Thymus (tissue), 11 donors: ENCODE measurements around the gene IGF1R. TPM values are rescaled to one million over a fixed set of nuclear protein-coding genes. Genes with fewer than 3 reads are reported as not detected.

Experiments used
- DNase-seq, 9 donors: peaks; one replicate each; pipeline ENCODE4 v3.0.0-alpha.2; 2013; ENCODE audit warnings: low spot score in 9 of 9, low read depth in 6 of 9, missing footprints in 1 of 9
- H3K27ac ChIP-seq, 2 donors: one replicate each; pipeline ENCODE4 v1.5.1; 2013; ENCODE audit warnings: control low read depth in 1 of 2, low read depth in 1 of 2, low read length in 1 of 2, mild to moderate bottlenecking in 1 of 2, moderate library complexity in 1 of 2
- H3K27me3 ChIP-seq, 2 donors: one replicate each; pipeline ENCODE4 v1.5.1; 2013; ENCODE audit warnings: low read length in 1 of 2; ENCODE audit not compliant: control insufficient read depth in 2 of 2, insufficient read depth in 1 of 2
- H3K36me3 ChIP-seq, 2 donors: one replicate each; pipeline ENCODE4 v1.5.1; 2013; ENCODE audit warnings: low read length in 1 of 2, mild to moderate bottlenecking in 1 of 2, moderate library complexity in 1 of 2; ENCODE audit not compliant: control insufficient read depth in 2 of 2, insufficient read depth in 2 of 2
- H3K4me1 ChIP-seq, 2 donors: one replicate each; pipeline ENCODE4 v1.5.1; 2013; ENCODE audit warnings: low read length in 2 of 2; ENCODE audit not compliant: control insufficient read depth in 2 of 2, insufficient read depth in 2 of 2
- H3K4me3 ChIP-seq, 2 donors: one replicate each; pipeline ENCODE4 v1.5.1; 2013; ENCODE audit warnings: low read length in 2 of 2, control low read depth in 1 of 2, mild to moderate bottlenecking in 1 of 2
- H3K9me3 ChIP-seq, 2 donors: one replicate each; pipeline ENCODE4 v1.5.1; 2013; ENCODE audit warnings: low read length in 1 of 2, mild to moderate bottlenecking in 1 of 2; ENCODE audit not compliant: control insufficient read depth in 2 of 2, insufficient read depth in 1 of 2
- WGBS: extraction: QIAGEN DNeasy Blood & Tissue Kit; methylation state at CpG from one replicate; pipeline ENCODE4 v1.1.7; 2013; 5-methylcytosine and 5-hydroxymethylcytosine counted together
- polyA plus RNA-seq: library from polyadenylated mRNA; stranded (reverse); fragments of 200-250 nt; gene quantifications from one replicate; pipeline ENCODE4 v1.2.3, GENCODE V29; 2013
- total RNA-seq: library from RNA; stranded (reverse); fragments of 120-200 nt; gene quantifications from one replicate; pipeline ENCODE4 v1.2.4, GENCODE V29; 2013
- donor health status: healthy.

IGF1R gene
- total and polyA plus RNA-seq, 2 donors, result 10.0 to 11.0 TPM

DNA sequence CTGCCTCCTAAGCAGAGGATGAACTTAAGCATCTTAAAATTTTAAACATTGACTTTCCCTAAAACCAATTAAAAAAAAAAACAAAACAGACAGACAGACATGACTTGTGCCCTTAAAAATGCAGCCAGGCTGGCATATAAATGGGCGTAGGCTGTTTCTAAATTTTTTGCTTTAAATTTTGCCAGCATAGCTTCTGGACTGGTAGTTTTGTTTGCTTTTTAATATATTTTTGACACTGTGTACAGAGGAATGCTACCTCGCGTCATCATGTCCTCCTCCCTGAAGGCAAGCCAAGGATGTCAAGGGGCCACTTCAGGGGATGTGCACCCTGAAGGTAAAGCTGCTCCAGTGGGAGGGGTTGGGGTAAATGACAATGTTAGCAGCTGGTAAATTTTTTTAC lies 224.4 kb downstream of the IGF1R start:
- no peaks in the 10 kb centered on the region for H3K27me3 ChIP-seq
- no peak overlapping the region for H3K4me3 ChIP-seq
- H3K9me3 ChIP-seq, result no peaks in the 10 kb centered on the region
- H3K27ac ChIP-seq, result no peak overlapping the region
- WGBS, result 98% methylated on average over 3 of the region's 3 CpGs
- DNase-seq, result no peak
- H3K36me3 ChIP-seq, result no peaks in the 10 kb centered on the region
- H3K4me1 ChIP-seq, result peaks cover 0 to 32% of the 10 kb centered on the region in 2 donors

DNA sequence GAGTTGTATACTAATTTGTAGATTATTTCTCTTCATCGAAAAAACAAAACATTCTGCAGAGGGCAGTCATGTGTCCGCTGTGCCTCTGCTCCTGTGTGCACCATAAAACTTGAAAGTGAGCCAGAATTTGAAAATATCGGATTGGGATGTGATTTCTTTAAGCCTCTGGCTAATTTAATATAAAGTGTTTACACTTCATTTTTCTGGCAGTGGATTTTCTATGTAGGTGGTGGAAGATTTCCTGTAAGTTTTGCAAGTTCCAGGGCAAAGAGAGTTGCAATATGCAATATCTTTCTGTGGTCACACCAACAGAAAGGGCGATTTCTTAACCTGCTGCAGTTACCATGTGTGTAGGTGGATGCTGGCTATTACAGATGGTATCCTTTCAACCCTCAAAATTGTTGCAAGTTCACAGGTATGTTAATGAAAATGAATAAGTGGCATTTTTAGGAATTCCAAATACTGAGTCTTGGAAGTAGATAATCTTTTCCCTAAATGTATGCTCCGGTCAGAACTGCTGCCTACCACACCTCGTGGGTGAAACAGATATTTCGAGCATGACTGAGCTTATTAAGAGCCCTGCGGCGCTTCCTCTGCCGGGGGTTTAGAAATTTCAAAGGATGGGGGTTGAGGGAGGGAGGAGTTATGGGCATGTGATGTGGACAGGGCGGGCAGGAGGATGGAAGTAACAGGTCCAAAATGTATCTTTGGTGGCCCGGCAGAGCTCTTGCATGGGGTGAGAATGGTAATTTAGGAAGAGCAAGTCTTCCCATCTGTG lies 225.3 kb downstream of the IGF1R start:
- Histone ChIP-seq H3K4me1 (peaks cover 0 to 32% of the 10 kb centered on the region in 2 donors), H3K4me3 (no peak overlapping the region), H3K9me3 (no peaks in the 10 kb centered on the region), H3K36me3 (no peaks in the 10 kb centered on the region), H3K27ac (peak overlapping the region in 1 of 2 donors; percentile 20), H3K27me3 (no peaks in the 10 kb centered on the region)
- 59% methylated on average over 12 of the region's 12 CpGs for WGBS
- peak in 1 of 9 donors; percentile 48 for DNase-seq

DNA sequence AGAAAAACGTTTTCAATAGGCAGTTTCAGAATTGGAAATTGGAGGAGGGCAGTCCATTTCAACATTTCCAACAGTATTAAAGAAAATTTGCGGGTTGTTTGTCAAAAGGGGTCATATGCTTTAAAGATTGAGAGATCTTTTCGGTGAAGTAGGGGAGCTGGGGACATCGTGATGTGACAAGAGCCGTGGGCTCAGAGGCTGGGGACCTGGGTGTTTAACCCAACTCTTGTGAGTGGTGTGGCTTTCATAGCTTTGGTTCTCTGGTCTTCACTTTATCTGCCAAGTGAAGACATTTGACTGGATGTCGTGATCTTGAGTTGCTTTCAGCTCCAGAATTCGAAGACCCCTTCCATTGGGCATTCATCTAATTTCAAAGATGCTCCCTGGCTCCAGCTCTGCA lies 226.0 kb downstream of the IGF1R start:
- 88% methylated on average over 7 of the region's 7 CpGs for WGBS
- DNase-seq, result no peak
- Histone ChIP-seq H3K27me3 (no peaks in the 10 kb centered on the region), H3K9me3 (no peaks in the 10 kb centered on the region), H3K4me3 (no peak overlapping the region), H3K4me1 (peaks cover 0 to 32% of the 10 kb centered on the region in 2 donors), H3K36me3 (no peaks in the 10 kb centered on the region), H3K27ac (peak overlapping the region; percentile 40 to 57)

DNA sequence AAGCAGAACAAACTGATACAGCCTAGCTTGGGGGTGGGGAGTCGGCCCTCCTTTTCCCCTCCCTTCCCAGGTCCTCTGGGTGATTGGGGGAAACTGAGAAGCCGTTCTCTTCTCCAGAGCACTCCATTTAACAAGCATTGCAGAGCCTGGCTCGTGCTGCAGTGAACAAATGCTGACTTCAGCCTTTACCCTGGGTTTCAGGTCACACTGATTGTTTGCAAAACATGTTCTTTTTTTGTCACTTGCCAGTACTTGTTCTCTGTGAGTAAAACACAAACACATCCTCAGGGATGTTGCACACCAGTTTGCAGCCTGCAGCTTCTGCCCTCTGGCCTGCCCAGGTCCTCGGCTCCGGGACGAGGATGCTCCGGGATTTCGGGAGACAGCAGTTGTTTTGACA lies 226.4 kb downstream of the IGF1R start:
- 93% methylated on average over 8 of the region's 8 CpGs for WGBS
- Histone ChIP-seq H3K4me1 (peaks cover 0 to 32% of the 10 kb centered on the region in 2 donors), H3K27me3 (no peaks in the 10 kb centered on the region), H3K27ac (peak overlapping the region in 1 of 2 donors; percentile 40), H3K4me3 (no peak overlapping the region), H3K9me3 (no peaks in the 10 kb centered on the region), H3K36me3 (no peaks in the 10 kb centered on the region)
- DNase-seq, result no peak

DNA sequence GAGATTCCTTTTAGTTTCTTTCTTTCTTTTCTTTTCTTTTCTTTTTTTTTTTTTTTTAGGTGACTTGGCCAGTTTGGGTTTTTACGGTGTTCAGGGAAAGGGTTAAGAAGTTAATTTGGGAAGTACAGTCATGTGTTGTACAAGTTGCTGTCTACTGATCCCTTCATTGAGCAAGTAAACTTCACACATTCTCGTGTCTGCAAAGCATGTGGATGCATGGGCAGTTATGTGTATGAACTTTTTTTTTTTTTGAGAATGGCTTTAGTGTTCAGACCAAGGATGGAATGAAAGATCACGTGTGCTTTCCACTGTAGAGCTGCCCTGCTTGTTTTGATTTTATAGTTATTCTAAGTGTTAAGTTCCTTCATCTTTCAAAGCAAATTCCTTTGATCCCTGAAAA lies 227.0 kb downstream of the IGF1R start:
- H3K4me3 ChIP-seq, result no peak overlapping the region
- H3K9me3 ChIP-seq, result no peaks in the 10 kb centered on the region
- H3K36me3 ChIP-seq, result no peaks in the 10 kb centered on the region
- WGBS, result 88% methylated on average over 3 of the region's 3 CpGs
- DNase-seq, result no peak
- H3K27ac ChIP-seq, result no peak overlapping the region
- H3K4me1 ChIP-seq, result peaks cover 0 to 32% of the 10 kb centered on the region in 2 donors
- no peaks in the 10 kb centered on the region for H3K27me3 ChIP-seq

DNA sequence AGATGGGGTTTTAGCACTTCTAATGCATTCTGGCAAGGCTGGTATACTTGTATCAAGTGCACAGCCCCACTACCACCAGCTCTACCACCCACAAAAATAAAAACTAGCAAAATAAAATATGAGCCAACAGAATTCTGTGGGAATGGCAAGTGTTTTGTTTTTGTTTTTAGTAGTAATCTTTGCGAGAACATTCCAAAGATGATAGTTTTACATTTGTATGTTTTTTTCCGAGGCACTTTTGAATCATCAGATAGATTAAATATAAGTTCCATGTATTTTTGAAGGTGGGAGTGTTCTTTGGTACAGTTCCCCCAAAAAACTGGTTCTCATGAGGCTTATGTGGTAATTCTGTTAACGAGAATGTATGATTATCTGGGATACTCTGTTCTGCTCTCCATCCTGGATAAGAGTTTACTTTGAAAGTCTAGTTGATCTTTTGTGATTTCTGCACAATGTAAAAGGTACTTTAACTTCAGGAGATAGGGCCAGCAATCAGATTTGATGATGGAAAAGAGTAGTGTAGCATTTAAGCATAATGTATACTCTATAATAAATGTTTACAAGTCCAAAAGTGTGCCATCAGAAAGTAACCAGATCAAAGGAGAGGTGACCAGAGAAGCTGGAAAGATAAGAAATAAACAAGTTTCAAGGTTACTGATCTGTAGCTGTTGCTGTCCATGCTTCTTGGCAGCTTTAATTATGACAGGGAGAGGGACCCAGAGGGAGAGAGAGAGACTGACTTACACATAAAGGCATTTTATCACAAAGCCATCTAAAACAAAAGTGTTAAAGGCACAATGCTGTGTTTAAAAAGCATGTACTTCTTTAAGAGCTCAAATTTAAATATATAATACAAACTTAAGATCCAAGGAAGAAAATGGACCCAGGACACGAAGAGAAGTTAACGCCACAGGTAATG lies 228.4 kb downstream of the IGF1R start:
- no peak for DNase-seq
- Histone ChIP-seq H3K4me1 (peaks cover 0 to 32% of the 10 kb centered on the region in 2 donors), H3K36me3 (no peaks in the 10 kb centered on the region), H3K4me3 (no peak overlapping the region), H3K9me3 (no peaks in the 10 kb centered on the region), H3K27ac (no peak overlapping the region), H3K27me3 (no peaks in the 10 kb centered on the region)
- WGBS, result 92% methylated on average over 5 of the region's 5 CpGs

DNA sequence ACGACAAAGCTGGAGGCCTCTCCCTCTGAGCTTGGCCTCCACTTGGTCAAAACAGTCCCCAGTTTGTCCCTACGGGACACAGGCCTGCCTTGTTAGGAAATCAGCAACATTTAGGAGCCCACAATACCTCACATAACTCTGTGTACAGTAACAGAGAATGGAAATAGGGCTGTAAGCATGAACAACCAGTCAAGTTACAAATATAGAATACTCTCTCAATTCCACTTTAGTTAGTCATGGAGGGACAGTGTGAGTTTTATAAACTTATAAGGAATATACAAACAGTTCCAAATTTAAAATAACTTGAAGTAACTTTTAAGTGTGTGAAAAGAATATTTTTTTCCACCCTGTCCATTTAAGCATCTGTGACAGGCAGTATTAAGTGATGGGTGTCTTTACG lies 229.8 kb downstream of the IGF1R start:
- H3K36me3 ChIP-seq, result no peaks in the 10 kb centered on the region
- H3K4me3 ChIP-seq, result no peak overlapping the region
- H3K9me3 ChIP-seq, result no peaks in the 10 kb centered on the region
- H3K27me3 ChIP-seq, result no peaks in the 10 kb centered on the region
- no peak for DNase-seq
- over 99% methylated on average over 3 of the region's 3 CpGs for WGBS
- peaks cover 6 to 39% of the 10 kb centered on the region in 2 donors for H3K4me1 ChIP-seq
- no peak overlapping the region for H3K27ac ChIP-seq

DNA sequence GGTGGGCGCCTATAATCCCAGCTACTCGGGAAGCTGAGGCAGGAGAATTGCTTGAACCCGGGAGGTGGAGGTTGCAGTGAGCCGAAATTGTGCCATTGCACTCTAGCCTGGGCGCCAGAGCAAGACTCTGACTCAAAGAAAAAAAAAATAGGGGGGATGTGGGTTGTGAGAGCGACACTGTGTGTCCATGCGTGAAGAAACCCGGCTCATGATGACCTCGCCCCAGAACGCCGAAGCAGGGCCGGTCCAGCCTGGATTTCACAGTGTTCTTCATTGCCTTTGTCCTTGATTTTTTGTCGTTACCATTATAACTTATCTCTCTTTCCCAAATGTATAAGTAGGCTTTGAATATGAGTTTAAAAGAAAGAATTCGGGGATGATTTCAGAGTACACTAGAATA lies 230.5 kb downstream of the IGF1R start:
- H3K4me1 ChIP-seq, result peaks cover 6 to 38% of the 10 kb centered on the region in 2 donors
- no peak overlapping the region for H3K27ac ChIP-seq
- 97% methylated on average over 14 of the region's 14 CpGs for WGBS

More for the DNA sequence above, 230.5 kb downstream of the IGF1R start:
- Histone ChIP-seq H3K4me3 (no peak overlapping the region), H3K9me3 (peaks cover 0 to 2% of the 10 kb centered on the region in 2 donors), H3K27me3 (no peaks in the 10 kb centered on the region), H3K36me3 (no peaks in the 10 kb centered on the region)
- DNase-seq, result no peak
